Parathyroid adenoma (tissue), 2 donors: ENCODE results near the gene SPOCK1.

Experiments used
- H2AFZ ChIP-seq: fragments of 300-600 bp; sonication (generic); one replicate; pipeline ENCODE4 v1.7.0; 2017; ENCODE audit warnings: antibody characterized with exemption, mild to moderate bottlenecking
- H3K27ac ChIP-seq: fragments of 300-600 bp; sonication (generic); one replicate; pipeline ENCODE4 v1.7.0; 2017
- H3K27me3 ChIP-seq: fragments of 300-600 bp; sonication (generic); one replicate; pipeline ENCODE4 v1.7.0; 2017; ENCODE audit warnings: low read length; ENCODE audit not compliant: control insufficient read depth, insufficient read depth
- H3K36me3 ChIP-seq: fragments of 300-600 bp; sonication (generic); one replicate; pipeline ENCODE4 v1.7.0; 2017; ENCODE audit warnings: low read length; ENCODE audit not compliant: control insufficient read depth, insufficient read depth
- H3K4me1 ChIP-seq: fragments of 300-600 bp; sonication (generic); one replicate; pipeline ENCODE4 v1.7.0; 2017; ENCODE audit warnings: control low read depth
- H3K4me2 ChIP-seq: fragments of 300-600 bp; sonication (generic); one replicate; pipeline ENCODE4 v1.7.0; 2017; ENCODE audit warnings: low read length
- H3K4me3 ChIP-seq: fragments of 300-600 bp; sonication (generic); one replicate; pipeline ENCODE4 v1.7.0; 2017; ENCODE audit warnings: low read depth, low read length
- H3K79me2 ChIP-seq: fragments of 300-600 bp; sonication (generic); one replicate; pipeline ENCODE4 v1.7.0; 2017; ENCODE audit warnings: control low read depth
- H3K9ac ChIP-seq: fragments of 300-600 bp; sonication (generic); one replicate; pipeline ENCODE4 v1.7.0; 2017; ENCODE audit warnings: mild to moderate bottlenecking
- H3K9me3 ChIP-seq: fragments of 300-600 bp; sonication (generic); one replicate; pipeline ENCODE4 v1.7.0; 2017; ENCODE audit warnings: low read length; ENCODE audit not compliant: control insufficient read depth
- CTCF ChIP-seq: fragments of 300-600 bp; sonication (generic); IDR thresholded peaks from one replicate; pipeline ENCODE4 v1.7.0; 2017; ENCODE audit warnings: antibody characterized with exemption, mild to moderate bottlenecking
- donor health status: primary hyperparathyroidism.

SPOCK1 gene

GRCh38 chr5:137218896-137219295 is 280.2 kb downstream of the SPOCK1 start:
- H3K4me2 ChIP-seq: no peak overlapping the region
- no peak for TF ChIP-seq CTCF
- no peak overlapping the region for H3K4me3 ChIP-seq
- no peak overlapping the region for H2AFZ ChIP-seq
- no peaks in the 10 kb centered on the region for H3K9me3 ChIP-seq
- H3K36me3 ChIP-seq: no peaks in the 10 kb centered on the region
- H3K9ac ChIP-seq: no peak overlapping the region
- H3K27me3 ChIP-seq: no peaks in the 10 kb centered on the region
- H3K4me1 ChIP-seq: no peaks in the 10 kb centered on the region
- H3K79me2 ChIP-seq: no peaks in the 10 kb centered on the region
- no peak overlapping the region for H3K27ac ChIP-seq

GRCh38 chr5:137218471-137218870 is 280.7 kb downstream of the SPOCK1 start:
- Histone ChIP-seq H3K4me1 (no peaks in the 10 kb centered on the region), H3K9ac (no peak overlapping the region), H2AFZ (no peak overlapping the region), H3K27me3 (no peaks in the 10 kb centered on the region), H3K79me2 (no peaks in the 10 kb centered on the region), H3K4me3 (no peak overlapping the region), H3K36me3 (no peaks in the 10 kb centered on the region), H3K4me2 (no peak overlapping the region), H3K27ac (no peak overlapping the region), H3K9me3 (no peaks in the 10 kb centered on the region)
- no peak for TF ChIP-seq CTCF

- H2AFZ ChIP-seq: no peak overlapping the region
- no peaks in the 10 kb centered on the region for H3K79me2 ChIP-seq
- no peak overlapping the region for H3K4me2 ChIP-seq
- H3K4me3 ChIP-seq: no peak overlapping the region
- H3K9me3 ChIP-seq: no peaks in the 10 kb centered on the region
- H3K36me3 ChIP-seq: no peaks in the 10 kb centered on the region
- H3K9ac ChIP-seq: no peak overlapping the region
- no peak overlapping the region for H3K27ac ChIP-seq
- no peaks in the 10 kb centered on the region for H3K27me3 ChIP-seq
- no peak for TF ChIP-seq CTCF
- H3K4me1 ChIP-seq: no peaks in the 10 kb centered on the region
Measured at GRCh38 chr5:137217599-137218200, 281.4 kb downstream of the SPOCK1 start.

GRCh38 chr5:137216976-137217598 is 282.0 kb downstream of the SPOCK1 start:
- Histone ChIP-seq H3K9ac (no peak overlapping the region), H3K4me1 (no peaks in the 10 kb centered on the region)

More at GRCh38 chr5:137216976-137217598, 282.0 kb downstream of the SPOCK1 start:
- H3K27ac ChIP-seq: no peak overlapping the region
- no peak overlapping the region for H3K4me2 ChIP-seq
- no peak overlapping the region for H3K4me3 ChIP-seq
- H3K79me2 ChIP-seq: no peaks in the 10 kb centered on the region
- H2AFZ ChIP-seq: no peak overlapping the region
- TF ChIP-seq CTCF: no peak
- H3K36me3 ChIP-seq: no peaks in the 10 kb centered on the region
- no peaks in the 10 kb centered on the region for H3K27me3 ChIP-seq
- H3K9me3 ChIP-seq: no peaks in the 10 kb centered on the region
